ENCODE data around the gene CCDC192.

DNA sequence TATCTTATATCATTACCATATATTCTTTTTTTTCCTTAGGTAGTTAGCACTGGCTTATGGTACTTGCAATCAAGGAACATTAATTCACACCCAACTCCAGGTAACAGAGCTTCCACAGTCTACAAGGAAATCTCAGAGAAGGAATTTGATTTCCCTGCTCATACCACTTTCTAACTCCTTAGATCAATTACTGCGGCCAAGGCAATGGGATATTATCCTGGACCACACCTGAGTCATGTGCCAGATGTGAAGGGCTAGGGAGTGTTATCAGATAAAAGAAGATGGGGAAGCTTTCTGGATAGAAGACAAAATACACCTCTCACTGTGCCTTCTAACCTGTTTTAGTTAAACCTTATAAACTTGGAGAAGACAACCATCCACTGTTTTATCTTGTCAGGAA, 181.2 kb downstream of the CCDC192 start:
- TF ChIP-seq, protein P1, sequence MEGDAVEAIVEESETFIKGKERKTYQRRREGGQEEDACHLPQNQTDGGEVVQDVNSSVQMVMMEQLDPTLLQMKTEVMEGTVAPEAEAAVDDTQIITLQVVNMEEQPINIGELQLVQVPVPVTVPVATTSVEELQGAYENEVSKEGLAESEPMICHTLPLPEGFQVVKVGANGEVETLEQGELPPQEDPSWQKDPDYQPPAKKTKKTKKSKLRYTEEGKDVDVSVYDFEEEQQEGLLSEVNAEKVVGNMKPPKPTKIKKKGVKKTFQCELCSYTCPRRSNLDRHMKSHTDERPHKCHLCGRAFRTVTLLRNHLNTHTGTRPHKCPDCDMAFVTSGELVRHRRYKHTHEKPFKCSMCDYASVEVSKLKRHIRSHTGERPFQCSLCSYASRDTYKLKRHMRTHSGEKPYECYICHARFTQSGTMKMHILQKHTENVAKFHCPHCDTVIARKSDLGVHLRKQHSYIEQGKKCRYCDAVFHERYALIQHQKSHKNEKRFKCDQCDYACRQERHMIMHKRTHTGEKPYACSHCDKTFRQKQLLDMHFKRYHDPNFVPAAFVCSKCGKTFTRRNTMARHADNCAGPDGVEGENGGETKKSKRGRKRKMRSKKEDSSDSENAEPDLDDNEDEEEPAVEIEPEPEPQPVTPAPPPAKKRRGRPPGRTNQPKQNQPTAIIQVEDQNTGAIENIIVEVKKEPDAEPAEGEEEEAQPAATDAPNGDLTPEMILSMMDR (IDR thresholded peaks at IDR 0.05; ENCODE audit: low read depth, low read length), result no peak
- no peak for TF ChIP-seq EZH2phosphoT487 (IDR thresholded peaks at IDR 0.05; ENCODE audit: low read depth)
